Fibroblast of skin of right quadriceps (primary cell): ENCODE data around the gene KHK.

Source experiments
- DNase-seq: peaks from one replicate; pipeline ENCODE4 v3.0.0-alpha.2; 2013

Gene KHK

GRCh38 chr2:27086724-27087593, at the start of gene KHK:
Gene KHK (plus strand): TSS chr2:27086772. CDS start chr2:27087260, 488 bp downstream.
- no peak for DNase-seq

GRCh38 chr2:27038012-27038411, 48.6 kb upstream of the KHK start:
- no peak for DNase-seq

- no peak for DNase-seq
Observed at GRCh38 chr2:27038631-27039339, 47.8 kb upstream of the KHK start.

GRCh38 chr2:27039426-27039825, 47.1 kb upstream of the KHK start:
- no peak for DNase-seq

- no peak for DNase-seq
Observed at GRCh38 chr2:27039871-27040270, 46.7 kb upstream of the KHK start.

GRCh38 chr2:27040282-27040681, 46.3 kb upstream of the KHK start:
- DNase-seq: no peak

- DNase-seq: peak; percentile 54
Observed at GRCh38 chr2:27041752-27042151, 44.8 kb upstream of the KHK start.

- DNase-seq: no peak
Observed at GRCh38 chr2:27042159-27042661, 44.4 kb upstream of the KHK start.

GRCh38 chr2:27042985-27043634, 43.5 kb upstream of the KHK start:
- DNase-seq: peak; percentile 14

GRCh38 chr2:27049422-27050280, 36.9 kb upstream of the KHK start:
- DNase-seq: no peak

- DNase-seq: peak; percentile 97
Observed at GRCh38 chr2:27050281-27050995, 36.1 kb upstream of the KHK start.

GRCh38 chr2:27050996-27051901, 35.3 kb upstream of the KHK start, which contains the start of gene AGBL5:
Gene AGBL5 (plus strand): TSS chr2:27051668. CDS start chr2:27052959, 1,291 bp downstream.
- DNase-seq: peak; percentile 92

- no peak for DNase-seq
Observed at GRCh38 chr2:27051902-27052645, 34.5 kb upstream of the KHK start.

GRCh38 chr2:27053321-27053720, 33.3 kb upstream of the KHK start:
- no peak for DNase-seq

GRCh38 chr2:27053776-27054175, 32.8 kb upstream of the KHK start:
- no peak for DNase-seq

- no peak for DNase-seq
Observed at GRCh38 chr2:27054721-27055120, 31.9 kb upstream of the KHK start.

- DNase-seq: no peak
Observed at GRCh38 chr2:27057184-27057583, 29.4 kb upstream of the KHK start.

- DNase-seq: no peak
Observed at GRCh38 chr2:27058210-27058609, 28.4 kb upstream of the KHK start.

GRCh38 chr2:27059141-27059820, 27.3 kb upstream of the KHK start:
- DNase-seq: no peak
